IMR-90 (cell line): ENCODE results near the gene SKAP1. TPM values are rescaled to one million over a fixed set of nuclear protein-coding genes. Genes with fewer than 3 reads are reported as not detected.

Experiments used
- ATAC-seq: fragments of 200-7000 bp; cut with Tn5 transposase; 2 replicates; pipeline ENCODE4 v1.9.1; 2020; ENCODE audit warnings: low read depth, mild to moderate bottlenecking, moderate library complexity
- BruUV-seq: library from RNA; stranded (reverse); fragments of 400-500 nt; replicated peaks from 2 replicates; lab custom pipeline; 2021; lab: Mats Ljungman, UMichigan
- CTCF ChIA-PET: fragments of 300-600 bp; formaldehyde crosslinking; extraction: SDS; loops from one replicate; lab custom pipeline; 2021; ENCODE audit warnings: antibody characterized with exemption; lab: Yijun Ruan, JAX
- POLR2A ChIA-PET: fragments of 300-600 bp; sonication (Branson Sonifier 250); formaldehyde crosslinking; loops from one replicate; lab custom pipeline; 2022; ENCODE audit warnings: antibody characterized with exemption; ENCODE audit not compliant: unreplicated experiment; lab: Charles Lee
- DNase-seq: peaks from one replicate; pipeline ENCODE4 v3.0.0; 2013
- H2AFZ ChIP-seq: replicated peaks from 2 replicates; pipeline ENCODE3; 2013; ENCODE audit warnings: low read length, mild to moderate bottlenecking; ENCODE audit not compliant: poor library complexity
- H2AK5ac ChIP-seq: 2 replicates; pipeline ENCODE4 v1.6.1; 2013; ENCODE audit warnings: low read depth, low read length, inconsistent platforms
- H2AK9ac ChIP-seq: replicated peaks from 2 replicates; pipeline ENCODE3; 2013; ENCODE audit warnings: mild to moderate bottlenecking, low read depth, low read length, moderate library complexity; ENCODE audit not compliant: poor library complexity
- H2BK120ac ChIP-seq: 2 replicates; pipeline ENCODE4 v1.6.1; 2013; ENCODE audit warnings: low read depth, low read length, inconsistent platforms
- H2BK15ac ChIP-seq: 3 replicates; pipeline ENCODE4 v1.6.1; 2013; ENCODE audit warnings: low read depth, low read length, inconsistent platforms
- H2BK20ac ChIP-seq: 2 replicates; pipeline ENCODE4 v1.6.1; 2013; ENCODE audit warnings: low read depth, mild to moderate bottlenecking, inconsistent platforms, low read length, moderate library complexity
- H2BK5ac ChIP-seq: 2 replicates; pipeline ENCODE4 v1.6.1; 2013; ENCODE audit warnings: mild to moderate bottlenecking, low read depth, low read length, inconsistent platforms; ENCODE audit not compliant: poor library complexity, severe bottlenecking
- H3K14ac ChIP-seq: replicated peaks from 2 replicates; pipeline ENCODE4 v1.6.1; 2013; ENCODE audit warnings: low read depth, low read length, inconsistent platforms
- H3K18ac ChIP-seq: 2 replicates; pipeline ENCODE4 v1.6.1; 2013; ENCODE audit warnings: low read depth, low read length, control low read depth
- H3K23ac ChIP-seq: 2 replicates; pipeline ENCODE4 v1.6.1; 2013; ENCODE audit warnings: low read depth, low read length, inconsistent platforms
- H3K27ac ChIP-seq: 2 replicates; pipeline ENCODE4 v1.5.1; 2013; ENCODE audit warnings: mild to moderate bottlenecking, control low read depth, low read length; ENCODE audit not compliant: insufficient read depth
- H3K27me3 ChIP-seq: 2 replicates; pipeline ENCODE4 v1.6.1; 2013; ENCODE audit warnings: low read length; ENCODE audit not compliant: control insufficient read depth, insufficient read depth
- H3K36me3 ChIP-seq: 2 replicates; pipeline ENCODE4 v1.6.1; 2013; ENCODE audit warnings: low read length, mixed read lengths; ENCODE audit not compliant: control insufficient read depth, insufficient read depth
- H3K4ac ChIP-seq: 2 replicates; pipeline ENCODE4 v1.6.1; 2013; ENCODE audit warnings: low read depth, low read length, inconsistent platforms
- H3K4me1 ChIP-seq: 2 replicates; pipeline ENCODE4 v1.6.1; 2013; ENCODE audit warnings: low read length, mixed read lengths; ENCODE audit not compliant: control insufficient read depth, insufficient read depth
- H3K4me2 ChIP-seq: 2 replicates; pipeline ENCODE4 v1.6.1; 2013; ENCODE audit warnings: low read depth, mild to moderate bottlenecking, control low read depth, low read length, moderate library complexity
- H3K4me3 ChIP-seq: 2 replicates; pipeline ENCODE4 v1.5.1; 2013; ENCODE audit warnings: low read depth, mild to moderate bottlenecking, control low read depth, low read length, moderate library complexity; ENCODE audit not compliant: insufficient read depth
- H3K56ac ChIP-seq: 2 replicates; pipeline ENCODE4 v1.6.1; 2013; ENCODE audit warnings: low read length, inconsistent platforms; ENCODE audit not compliant: insufficient read depth; ENCODE audit errors: extremely low read depth
- H3K79me1 ChIP-seq, 2 experiments: 2 replicates each; pipeline ENCODE4 v1.6.1; 2013; ENCODE audit warnings: low read length in 2 of 2, inconsistent platforms in 1 of 2, low read depth in 1 of 2
- H3K9ac ChIP-seq: 2 replicates; pipeline ENCODE4 v1.6.1; 2013; ENCODE audit warnings: low read depth, low read length, control low read depth
- H3K9me1 ChIP-seq: 2 replicates; pipeline ENCODE4 v1.6.1; 2013; ENCODE audit warnings: low read length, inconsistent platforms; ENCODE audit not compliant: insufficient read depth
- H3K9me3 ChIP-seq: 2 replicates; pipeline ENCODE4 v1.6.1; 2013; ENCODE audit warnings: low read length; ENCODE audit not compliant: control insufficient read depth, insufficient read depth
- H4K20me1 ChIP-seq: 2 replicates; pipeline ENCODE4 v1.6.1; 2013; ENCODE audit warnings: low read length, inconsistent platforms; ENCODE audit not compliant: insufficient read depth
- H4K5ac ChIP-seq: 2 replicates; pipeline ENCODE4 v1.6.1; 2013; ENCODE audit warnings: mild to moderate bottlenecking, low read depth, low read length, control low read depth
- H4K8ac ChIP-seq, 2 experiments: 2 replicates each; pipeline ENCODE4 v1.6.1; 2013; ENCODE audit warnings: low read depth in 2 of 2, low read length in 2 of 2, control low read depth in 1 of 2, inconsistent platforms in 1 of 2
- H4K91ac ChIP-seq: 2 replicates; pipeline ENCODE4 v1.6.1; 2013; ENCODE audit warnings: low read depth, low read length, inconsistent platforms; ENCODE audit not compliant: insufficient read depth
- BHLHE40 ChIP-seq: fragments of 150-350 bp; IDR thresholded peaks from 2 replicates; pipeline ENCODE4 v1.6.1; 2016; ENCODE audit warnings: mild to moderate bottlenecking, low read depth, low read length
- CEBPB ChIP-seq: IDR thresholded peaks from 2 replicates; pipeline ENCODE4 v1.6.1; 2012; ENCODE audit warnings: low read depth, low read length, improper control_type of control experiment
- CHD1 ChIP-seq: IDR thresholded peaks from 2 replicates; pipeline ENCODE4 v1.6.1; 2012; ENCODE audit warnings: low read depth, low read length, improper control_type of control experiment
- FOS ChIP-seq: fragments of 150-350 bp; IDR thresholded peaks from 2 replicates; pipeline ENCODE4 v1.6.1; 2016; ENCODE audit warnings: low read depth, low read length
- MAFK ChIP-seq: IDR thresholded peaks from 2 replicates; pipeline ENCODE4 v1.6.1; 2012; ENCODE audit warnings: low read depth, low read length, improper control_type of control experiment
- MAZ ChIP-seq: IDR thresholded peaks from 2 replicates; pipeline ENCODE4 v1.6.1; 2012; ENCODE audit warnings: low read depth, mild to moderate bottlenecking, low read length, improper control_type of control experiment, moderate library complexity, borderline replicate concordance
- MXI1 ChIP-seq: IDR thresholded peaks from 2 replicates; pipeline ENCODE4 v1.6.1; 2012; ENCODE audit warnings: low read depth, mild to moderate bottlenecking, low read length, moderate library complexity, borderline replicate concordance
- NFE2L2 ChIP-seq: fragments of 150-350 bp; IDR thresholded peaks from 2 replicates; pipeline ENCODE4 v1.6.1; 2016; ENCODE audit warnings: low read depth, mild to moderate bottlenecking, low read length
- POLR2A ChIP-seq: IDR thresholded peaks from 2 replicates; pipeline ENCODE4 v1.6.1; 2012; ENCODE audit warnings: mild to moderate bottlenecking, low read depth, low read length
- RAD21 ChIP-seq: IDR thresholded peaks from 2 replicates; pipeline ENCODE4 v1.6.1; 2012; ENCODE audit warnings: low read length, improper control_type of control experiment
- RCOR1 ChIP-seq: IDR thresholded peaks from 2 replicates; pipeline ENCODE4 v1.6.1; 2012; ENCODE audit warnings: mild to moderate bottlenecking, low read length, improper control_type of control experiment; ENCODE audit not compliant: insufficient replicate concordance
- RFX5 ChIP-seq: IDR thresholded peaks from 2 replicates; pipeline ENCODE4 v1.8.0; 2012; ENCODE audit warnings: low read depth, mild to moderate bottlenecking, low read length, moderate library complexity
- SMC3 ChIP-seq: fragments of 150-350 bp; IDR thresholded peaks from 2 replicates; pipeline ENCODE4 v1.6.1; 2016; ENCODE audit warnings: low read depth, mild to moderate bottlenecking, antibody characterized with exemption, low read length, moderate library complexity
- WGBS, 2 experiments: methylation state at CpG; one replicate each; pipeline versions ENCODE4 v1.1.5 to v1.1.7; 2013; ENCODE audit warnings: missing lambda C conversion rate in 2 of 2; ENCODE audit not compliant: insufficient read length in 1 of 2; ENCODE audit errors: extremely low coverage in 2 of 2; 5-methylcytosine and 5-hydroxymethylcytosine counted together
- dilution Hi-C: fragments of 300-500 bp; cut with HindIII; formaldehyde crosslinking; loops from one replicate; pipeline ENCODE4 v1.14.3; 2018; ENCODE audit warnings: low sequenced_read_pairs; ENCODE audit not compliant: unreplicated experiment
- in situ Hi-C: fragments of 300-500 bp; cut with MboI; formaldehyde crosslinking; loops from 3 replicates; pipeline ENCODE4 v1.14.3; 2019; ENCODE audit warnings: low sequenced_read_pairs, inconsistent platforms, mixed read lengths
- intact Hi-C: fragments of 100-400 bp; cut with micrococcal nuclease; formaldehyde crosslinking; loops from 2 replicates; pipeline ENCODE4 v1.10.0; 2022
- polyA plus RNA-seq, 3 experiments: library from polyadenylated mRNA; depleted of rRNA; stranded (reverse); fragments of >200 nt; gene quantifications; 2 replicates each; pipeline ENCODE4 v1.2.3, GENCODE V29; 2012; ENCODE audit warnings: low replicate concordance in 1 of 3
- total RNA-seq: library from RNA; depleted of rRNA; stranded (reverse); fragments of >200 nt; gene quantifications from 2 replicates; pipeline ENCODE4 v1.2.3, GENCODE V29; 2012
- TF ChIP-seq, protein P1 (sequence below): conservative IDR thresholded peaks from 2 replicates; pipeline ENCODE4 v1.5.1; 2012; ENCODE audit warnings: mild to moderate bottlenecking, low read depth, low read length, improper control_type of control experiment
- TF ChIP-seq, protein P2 (sequence below): fragments of 150-350 bp; IDR thresholded peaks from 2 replicates; pipeline ENCODE4 v1.6.1; 2016; ENCODE audit warnings: low read depth, mild to moderate bottlenecking, low read length, moderate library complexity, borderline replicate concordance
- TF ChIP-seq, protein P3 (sequence below): fragments of 150-350 bp; IDR thresholded peaks from 2 replicates; pipeline ENCODE4 v1.6.1; 2017; ENCODE audit warnings: mild to moderate bottlenecking, antibody characterized with exemption, low read length, low read depth

SKAP1 gene
- total and polyA plus RNA-seq, 2 of the 4 experiments (the other 2 are of a cell fraction), result not detected

DNA sequence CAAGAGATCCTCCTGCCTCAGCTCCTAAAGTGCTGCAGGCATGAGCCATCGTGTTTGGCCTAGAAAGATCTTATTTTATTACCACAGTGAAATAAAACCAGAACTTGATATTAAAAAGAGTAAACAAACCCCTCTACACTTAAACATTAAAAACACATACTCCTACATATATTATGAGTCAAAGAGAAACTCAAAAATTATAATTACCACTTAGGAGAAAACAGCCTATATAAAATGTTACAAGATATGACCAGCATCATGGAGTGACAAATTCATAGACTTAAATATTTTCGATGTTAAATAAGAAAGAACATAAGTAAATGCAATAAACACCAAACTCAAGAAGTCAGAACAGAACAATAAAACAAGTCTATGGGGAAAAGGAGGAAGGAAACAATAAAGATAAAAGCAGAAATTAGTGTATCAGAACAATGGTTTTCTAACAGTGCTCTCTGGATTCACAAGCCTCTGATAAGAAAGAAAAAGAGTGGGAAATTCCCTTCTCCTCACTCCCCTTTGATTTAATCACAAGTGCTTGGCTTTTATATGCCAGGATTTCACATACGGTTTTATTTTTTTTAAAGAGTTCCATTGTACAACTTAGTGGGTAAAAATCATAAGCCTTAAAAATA, 23.0 kb downstream of the SKAP1 start:
- H3K4me3 ChIP-seq, result no peak overlapping the region
- no peak overlapping the region for H3K9ac ChIP-seq
- H2AK5ac ChIP-seq, result no peak overlapping the region
- POLR2A ChIA-PET, result no interaction called here
- H3K4me2 ChIP-seq, result no peak overlapping the region
- no peak overlapping the region for H4K8ac ChIP-seq
- no TSS peak for BruUV-seq
- no peaks in the 10 kb centered on the region for H3K4me1 ChIP-seq
- no peaks in the 10 kb centered on the region for H4K20me1 ChIP-seq
- H2AFZ ChIP-seq, result no peak overlapping the region
- no peaks in the 10 kb centered on the region for H3K9me3 ChIP-seq
- H3K56ac ChIP-seq, result no peak overlapping the region
- WGBS, 2 experiments, result no CpG with 5 or more reads among the region's 3 CpGs
- H3K23ac ChIP-seq, result no peak overlapping the region
- no peak overlapping the region for H2BK20ac ChIP-seq
- CTCF ChIA-PET, result no interaction called here
- H2BK120ac ChIP-seq, result no peak overlapping the region
- intact Hi-C loops, result no loop called here
- no peak overlapping the region for H3K4ac ChIP-seq
- H4K91ac ChIP-seq, result no peak overlapping the region
- DNase-seq, result no peak
- no peak overlapping the region for H2AK9ac ChIP-seq
- no peaks in the 10 kb centered on the region for H3K36me3 ChIP-seq
- no peak for ATAC-seq
- in situ Hi-C loops, result no loop called here
- H3K27me3 ChIP-seq, result peaks cover 26% of the 10 kb centered on the region
- no peak overlapping the region for H4K5ac ChIP-seq
- H3K79me1 ChIP-seq, result no peaks in the 10 kb centered on the region
- dilution Hi-C loops, result no loop called here
- H3K9me1 ChIP-seq, result no peaks in the 10 kb centered on the region
- TF ChIP-seq BHLHE40 (no peak), CEBPB (no peak), RCOR1 (no peak), FOS (no peak), MXI1 (no peak), RFX5 (no peak), MAFK (no peak), NFE2L2 (no peak), CHD1 (no peak), POLR2A (no peak), RAD21 (no peak), SMC3 (no peak), MAZ (no peak)
- TF ChIP-seq, protein P1, sequence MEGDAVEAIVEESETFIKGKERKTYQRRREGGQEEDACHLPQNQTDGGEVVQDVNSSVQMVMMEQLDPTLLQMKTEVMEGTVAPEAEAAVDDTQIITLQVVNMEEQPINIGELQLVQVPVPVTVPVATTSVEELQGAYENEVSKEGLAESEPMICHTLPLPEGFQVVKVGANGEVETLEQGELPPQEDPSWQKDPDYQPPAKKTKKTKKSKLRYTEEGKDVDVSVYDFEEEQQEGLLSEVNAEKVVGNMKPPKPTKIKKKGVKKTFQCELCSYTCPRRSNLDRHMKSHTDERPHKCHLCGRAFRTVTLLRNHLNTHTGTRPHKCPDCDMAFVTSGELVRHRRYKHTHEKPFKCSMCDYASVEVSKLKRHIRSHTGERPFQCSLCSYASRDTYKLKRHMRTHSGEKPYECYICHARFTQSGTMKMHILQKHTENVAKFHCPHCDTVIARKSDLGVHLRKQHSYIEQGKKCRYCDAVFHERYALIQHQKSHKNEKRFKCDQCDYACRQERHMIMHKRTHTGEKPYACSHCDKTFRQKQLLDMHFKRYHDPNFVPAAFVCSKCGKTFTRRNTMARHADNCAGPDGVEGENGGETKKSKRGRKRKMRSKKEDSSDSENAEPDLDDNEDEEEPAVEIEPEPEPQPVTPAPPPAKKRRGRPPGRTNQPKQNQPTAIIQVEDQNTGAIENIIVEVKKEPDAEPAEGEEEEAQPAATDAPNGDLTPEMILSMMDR, result no peak
- TF ChIP-seq, protein P2, sequence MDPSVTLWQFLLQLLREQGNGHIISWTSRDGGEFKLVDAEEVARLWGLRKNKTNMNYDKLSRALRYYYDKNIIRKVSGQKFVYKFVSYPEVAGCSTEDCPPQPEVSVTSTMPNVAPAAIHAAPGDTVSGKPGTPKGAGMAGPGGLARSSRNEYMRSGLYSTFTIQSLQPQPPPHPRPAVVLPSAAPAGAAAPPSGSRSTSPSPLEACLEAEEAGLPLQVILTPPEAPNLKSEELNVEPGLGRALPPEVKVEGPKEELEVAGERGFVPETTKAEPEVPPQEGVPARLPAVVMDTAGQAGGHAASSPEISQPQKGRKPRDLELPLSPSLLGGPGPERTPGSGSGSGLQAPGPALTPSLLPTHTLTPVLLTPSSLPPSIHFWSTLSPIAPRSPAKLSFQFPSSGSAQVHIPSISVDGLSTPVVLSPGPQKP, result no peak
- TF ChIP-seq, protein P3, sequence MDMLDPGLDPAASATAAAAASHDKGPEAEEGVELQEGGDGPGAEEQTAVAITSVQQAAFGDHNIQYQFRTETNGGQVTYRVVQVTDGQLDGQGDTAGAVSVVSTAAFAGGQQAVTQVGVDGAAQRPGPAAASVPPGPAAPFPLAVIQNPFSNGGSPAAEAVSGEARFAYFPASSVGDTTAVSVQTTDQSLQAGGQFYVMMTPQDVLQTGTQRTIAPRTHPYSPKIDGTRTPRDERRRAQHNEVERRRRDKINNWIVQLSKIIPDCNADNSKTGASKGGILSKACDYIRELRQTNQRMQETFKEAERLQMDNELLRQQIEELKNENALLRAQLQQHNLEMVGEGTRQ, result no peak
- no peak overlapping the region for H3K14ac ChIP-seq
- no peak overlapping the region for H2BK15ac ChIP-seq
- no peak overlapping the region for H2BK5ac ChIP-seq
- no peak overlapping the region for H3K18ac ChIP-seq
- no peak overlapping the region for H3K27ac ChIP-seq
